ENCODE data around the gene ARHGAP6. TPM values are rescaled to one million over a fixed set of nuclear protein-coding genes. Genes with fewer than 3 reads are reported as not detected.

Gene ARHGAP6
- total and polyA plus RNA-seq, 9 of the 15 experiments (the other 6 are each of a cell fraction or from before 2014, with no cell fraction given), result 12.5 to 63.6 (median 41.8) TPM

DNA sequence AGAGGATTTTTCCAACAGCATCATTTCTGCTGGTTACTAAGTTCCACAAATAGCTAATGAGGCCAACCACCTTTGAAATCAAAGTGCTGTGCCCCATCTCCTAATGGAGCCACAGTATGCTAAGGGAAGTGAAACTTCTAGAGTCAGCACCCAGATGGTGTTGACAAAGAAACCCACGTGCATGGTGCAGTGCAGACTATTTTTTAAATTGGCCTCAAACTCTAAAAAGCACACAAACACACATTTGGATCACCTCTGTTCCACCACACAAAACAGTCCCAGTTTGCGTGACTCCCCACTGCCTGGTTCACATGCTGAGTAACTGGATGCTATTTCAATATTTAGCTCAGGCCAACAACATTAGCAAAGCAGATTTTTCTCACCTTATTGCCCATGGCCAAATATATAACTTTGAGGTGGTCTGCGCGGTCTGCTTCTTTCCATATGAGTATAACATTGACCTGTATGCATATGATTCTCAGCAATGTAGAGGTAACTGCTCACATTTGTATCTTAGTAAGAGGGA lies 302.6 kb downstream of the ARHGAP6 start (continued):
- TF ChIP-seq, protein P1, sequence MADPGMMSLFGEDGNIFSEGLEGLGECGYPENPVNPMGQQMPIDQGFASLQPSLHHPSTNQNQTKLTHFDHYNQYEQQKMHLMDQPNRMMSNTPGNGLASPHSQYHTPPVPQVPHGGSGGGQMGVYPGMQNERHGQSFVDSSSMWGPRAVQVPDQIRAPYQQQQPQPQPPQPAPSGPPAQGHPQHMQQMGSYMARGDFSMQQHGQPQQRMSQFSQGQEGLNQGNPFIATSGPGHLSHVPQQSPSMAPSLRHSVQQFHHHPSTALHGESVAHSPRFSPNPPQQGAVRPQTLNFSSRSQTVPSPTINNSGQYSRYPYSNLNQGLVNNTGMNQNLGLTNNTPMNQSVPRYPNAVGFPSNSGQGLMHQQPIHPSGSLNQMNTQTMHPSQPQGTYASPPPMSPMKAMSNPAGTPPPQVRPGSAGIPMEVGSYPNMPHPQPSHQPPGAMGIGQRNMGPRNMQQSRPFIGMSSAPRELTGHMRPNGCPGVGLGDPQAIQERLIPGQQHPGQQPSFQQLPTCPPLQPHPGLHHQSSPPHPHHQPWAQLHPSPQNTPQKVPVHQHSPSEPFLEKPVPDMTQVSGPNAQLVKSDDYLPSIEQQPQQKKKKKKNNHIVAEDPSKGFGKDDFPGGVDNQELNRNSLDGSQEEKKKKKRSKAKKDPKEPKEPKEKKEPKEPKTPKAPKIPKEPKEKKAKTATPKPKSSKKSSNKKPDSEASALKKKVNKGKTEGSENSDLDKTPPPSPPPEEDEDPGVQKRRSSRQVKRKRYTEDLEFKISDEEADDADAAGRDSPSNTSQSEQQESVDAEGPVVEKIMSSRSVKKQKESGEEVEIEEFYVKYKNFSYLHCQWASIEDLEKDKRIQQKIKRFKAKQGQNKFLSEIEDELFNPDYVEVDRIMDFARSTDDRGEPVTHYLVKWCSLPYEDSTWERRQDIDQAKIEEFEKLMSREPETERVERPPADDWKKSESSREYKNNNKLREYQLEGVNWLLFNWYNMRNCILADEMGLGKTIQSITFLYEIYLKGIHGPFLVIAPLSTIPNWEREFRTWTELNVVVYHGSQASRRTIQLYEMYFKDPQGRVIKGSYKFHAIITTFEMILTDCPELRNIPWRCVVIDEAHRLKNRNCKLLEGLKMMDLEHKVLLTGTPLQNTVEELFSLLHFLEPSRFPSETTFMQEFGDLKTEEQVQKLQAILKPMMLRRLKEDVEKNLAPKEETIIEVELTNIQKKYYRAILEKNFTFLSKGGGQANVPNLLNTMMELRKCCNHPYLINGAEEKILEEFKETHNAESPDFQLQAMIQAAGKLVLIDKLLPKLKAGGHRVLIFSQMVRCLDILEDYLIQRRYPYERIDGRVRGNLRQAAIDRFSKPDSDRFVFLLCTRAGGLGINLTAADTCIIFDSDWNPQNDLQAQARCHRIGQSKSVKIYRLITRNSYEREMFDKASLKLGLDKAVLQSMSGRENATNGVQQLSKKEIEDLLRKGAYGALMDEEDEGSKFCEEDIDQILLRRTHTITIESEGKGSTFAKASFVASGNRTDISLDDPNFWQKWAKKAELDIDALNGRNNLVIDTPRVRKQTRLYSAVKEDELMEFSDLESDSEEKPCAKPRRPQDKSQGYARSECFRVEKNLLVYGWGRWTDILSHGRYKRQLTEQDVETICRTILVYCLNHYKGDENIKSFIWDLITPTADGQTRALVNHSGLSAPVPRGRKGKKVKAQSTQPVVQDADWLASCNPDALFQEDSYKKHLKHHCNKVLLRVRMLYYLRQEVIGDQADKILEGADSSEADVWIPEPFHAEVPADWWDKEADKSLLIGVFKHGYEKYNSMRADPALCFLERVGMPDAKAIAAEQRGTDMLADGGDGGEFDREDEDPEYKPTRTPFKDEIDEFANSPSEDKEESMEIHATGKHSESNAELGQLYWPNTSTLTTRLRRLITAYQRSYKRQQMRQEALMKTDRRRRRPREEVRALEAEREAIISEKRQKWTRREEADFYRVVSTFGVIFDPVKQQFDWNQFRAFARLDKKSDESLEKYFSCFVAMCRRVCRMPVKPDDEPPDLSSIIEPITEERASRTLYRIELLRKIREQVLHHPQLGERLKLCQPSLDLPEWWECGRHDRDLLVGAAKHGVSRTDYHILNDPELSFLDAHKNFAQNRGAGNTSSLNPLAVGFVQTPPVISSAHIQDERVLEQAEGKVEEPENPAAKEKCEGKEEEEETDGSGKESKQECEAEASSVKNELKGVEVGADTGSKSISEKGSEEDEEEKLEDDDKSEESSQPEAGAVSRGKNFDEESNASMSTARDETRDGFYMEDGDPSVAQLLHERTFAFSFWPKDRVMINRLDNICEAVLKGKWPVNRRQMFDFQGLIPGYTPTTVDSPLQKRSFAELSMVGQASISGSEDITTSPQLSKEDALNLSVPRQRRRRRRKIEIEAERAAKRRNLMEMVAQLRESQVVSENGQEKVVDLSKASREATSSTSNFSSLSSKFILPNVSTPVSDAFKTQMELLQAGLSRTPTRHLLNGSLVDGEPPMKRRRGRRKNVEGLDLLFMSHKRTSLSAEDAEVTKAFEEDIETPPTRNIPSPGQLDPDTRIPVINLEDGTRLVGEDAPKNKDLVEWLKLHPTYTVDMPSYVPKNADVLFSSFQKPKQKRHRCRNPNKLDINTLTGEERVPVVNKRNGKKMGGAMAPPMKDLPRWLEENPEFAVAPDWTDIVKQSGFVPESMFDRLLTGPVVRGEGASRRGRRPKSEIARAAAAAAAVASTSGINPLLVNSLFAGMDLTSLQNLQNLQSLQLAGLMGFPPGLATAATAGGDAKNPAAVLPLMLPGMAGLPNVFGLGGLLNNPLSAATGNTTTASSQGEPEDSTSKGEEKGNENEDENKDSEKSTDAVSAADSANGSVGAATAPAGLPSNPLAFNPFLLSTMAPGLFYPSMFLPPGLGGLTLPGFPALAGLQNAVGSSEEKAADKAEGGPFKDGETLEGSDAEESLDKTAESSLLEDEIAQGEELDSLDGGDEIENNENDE (IDR thresholded peaks at IDR 0.05; ENCODE audit: low read depth, low read length), result no peak
- no peak for TF ChIP-seq NCOA6 (IDR thresholded peaks at IDR 0.05)
- TF ChIP-seq BMI1 (IDR thresholded peaks at IDR 0.05; ENCODE audit: low read length), result no peak
- TF ChIP-seq EZH2 (IDR thresholded peaks at IDR 0.05; ENCODE audit: borderline replicate concordance, low read depth, low read length), result no peak
- no peak for TF ChIP-seq NFYB (IDR thresholded peaks at IDR 0.05; ENCODE audit: extremely low read depth, insufficient read length)
- TF ChIP-seq, protein P2, sequence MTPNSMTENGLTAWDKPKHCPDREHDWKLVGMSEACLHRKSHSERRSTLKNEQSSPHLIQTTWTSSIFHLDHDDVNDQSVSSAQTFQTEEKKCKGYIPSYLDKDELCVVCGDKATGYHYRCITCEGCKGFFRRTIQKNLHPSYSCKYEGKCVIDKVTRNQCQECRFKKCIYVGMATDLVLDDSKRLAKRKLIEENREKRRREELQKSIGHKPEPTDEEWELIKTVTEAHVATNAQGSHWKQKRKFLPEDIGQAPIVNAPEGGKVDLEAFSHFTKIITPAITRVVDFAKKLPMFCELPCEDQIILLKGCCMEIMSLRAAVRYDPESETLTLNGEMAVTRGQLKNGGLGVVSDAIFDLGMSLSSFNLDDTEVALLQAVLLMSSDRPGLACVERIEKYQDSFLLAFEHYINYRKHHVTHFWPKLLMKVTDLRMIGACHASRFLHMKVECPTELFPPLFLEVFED (CRISPR knock-in tag; conservative IDR thresholded peaks at IDR 0.05), result no peak
- no peak for TF ChIP-seq CSDE1 (IDR thresholded peaks at IDR 0.05)
- TF ChIP-seq, protein P3, sequence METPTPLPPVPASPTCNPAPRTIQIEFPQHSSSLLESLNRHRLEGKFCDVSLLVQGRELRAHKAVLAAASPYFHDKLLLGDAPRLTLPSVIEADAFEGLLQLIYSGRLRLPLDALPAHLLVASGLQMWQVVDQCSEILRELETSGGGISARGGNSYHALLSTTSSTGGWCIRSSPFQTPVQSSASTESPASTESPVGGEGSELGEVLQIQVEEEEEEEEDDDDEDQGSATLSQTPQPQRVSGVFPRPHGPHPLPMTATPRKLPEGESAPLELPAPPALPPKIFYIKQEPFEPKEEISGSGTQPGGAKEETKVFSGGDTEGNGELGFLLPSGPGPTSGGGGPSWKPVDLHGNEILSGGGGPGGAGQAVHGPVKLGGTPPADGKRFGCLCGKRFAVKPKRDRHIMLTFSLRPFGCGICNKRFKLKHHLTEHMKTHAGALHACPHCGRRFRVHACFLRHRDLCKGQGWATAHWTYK (CRISPR knock-in tag; IDR thresholded peaks at IDR 0.05), result no peak
- no peak for TF ChIP-seq ZNF143 (CRISPR knock-in tag; IDR thresholded peaks at IDR 0.05)
- TF ChIP-seq HCFC1 (IDR thresholded peaks at IDR 0.05; ENCODE audit: low read depth, low read length), result no peak
- TF ChIP-seq ZNF699 (CRISPR knock-in tag; IDR thresholded peaks at IDR 0.05; ENCODE audit: insufficient replicate concordance), result no peak
- TF ChIP-seq RBBP5 (IDR thresholded peaks at IDR 0.05; ENCODE audit: borderline replicate concordance, insufficient read depth, low read length, poor library complexity, severe bottlenecking), result no peak
- no peak for TF ChIP-seq ZNF76 (CRISPR knock-in tag; IDR thresholded peaks at IDR 0.05; ENCODE audit: borderline replicate concordance)
